Ovary (tissue), 9 donors: ENCODE data around the gene ZNF367. TPM values are rescaled to one million over a fixed set of nuclear protein-coding genes. Genes with fewer than 3 reads are reported as not detected.
A peak's percentile ranks its signal among the peaks of the same experiment; 100 is the strongest.

Experiments
- DNase-seq, 5 donors: peaks; one replicate each; pipeline ENCODE4 v3.0.0-alpha.2; 2019 to 2020
- H3K27ac ChIP-seq, 2 donors: fragments of 200-600 bp; one replicate each; pipeline versions ENCODE4 v1.5.1 to v1.8.0; 2019 to 2022
- H3K27me3 ChIP-seq: fragments of 200-600 bp; one replicate; pipeline ENCODE4 v1.8.0; 2022
- H3K36me3 ChIP-seq: fragments of 200-600 bp; sonication (generic); one replicate; pipeline ENCODE4 v1.5.1; 2019
- H3K4me1 ChIP-seq: one replicate; pipeline ENCODE4 v1.8.1; 2013; ENCODE audit warnings: mild to moderate bottlenecking, moderate library complexity; ENCODE audit not compliant: insufficient read depth
- H3K4me3 ChIP-seq: fragments of 200-600 bp; sonication (generic); one replicate; pipeline ENCODE4 v1.5.1; 2017
- H3K9me3 ChIP-seq, 2 donors: fragments of 200-600 bp in 1 of 2; sonication (generic) in 1 of 2; one replicate each; pipeline versions ENCODE4 v1.5.1 to v1.8.1; 2013 to 2019; ENCODE audit warnings: mild to moderate bottlenecking in 1 of 2, moderate library complexity in 1 of 2
- EP300 ChIP-seq: sonication (generic); formaldehyde crosslinking; IDR thresholded peaks from one replicate; pipeline ENCODE4 v1.6.1; 2017; ENCODE audit warnings: antibody characterized with exemption
- POLR2A ChIP-seq: fragments of 450-650 bp; IDR thresholded peaks from one replicate; pipeline ENCODE4 v1.6.1; 2017; ENCODE audit warnings: antibody characterized with exemption, mild to moderate bottlenecking, moderate library complexity
- WGBS, 3 donors: extraction: QIAGEN DNeasy Blood & Tissue Kit in 1 of 3; methylation state at CpG; one replicate each; pipeline versions ENCODE4 v1.1.5 to v1.1.7; 2013 to 2017; 5-methylcytosine and 5-hydroxymethylcytosine counted together
- intact Hi-C, 4 donors: fragments of 100-400 bp; cut with DNase I; formaldehyde crosslinking; loops; one replicate each; pipeline versions ENCODE4 v1.11.0 to v1.15.1; 2022 to 2023
- polyA plus RNA-seq, 2 donors: library from polyadenylated mRNA; stranded (reverse); fragments of 200-250 nt in 1 of 2; fragments of 350-450 nt in 1 of 2; fragmentation: Illumina TruSeq in 1 of 2; extraction: RNeasy Lipid Tissue Mini Kit (QIAGEN cat#74804) in 1 of 2; gene quantifications; one replicate each; pipeline ENCODE4 v1.2.3, GENCODE V29; 2013 to 2014
- total RNA-seq, 7 donors: library from RNA; depleted of rRNA in 2 of 7; stranded (reverse); fragments of >200 nt in 2 of 7; fragmentation: NEBNext Ultra II Directional in 3 of 7; extraction: Animal tissue kit (Norgen Biotek cat#: 25700) in 3 of 7; gene quantifications; one replicate each; pipeline versions ENCODE4 v1.1.0 to v1.2.4, GENCODE V29; 2016 to 2023
- TF ChIP-seq, protein P1 (sequence below), 3 donors: fragments of 450-650 bp in 2 of 3; fragments of 200-600 bp in 1 of 3; IDR thresholded peaks; one replicate each; pipeline versions ENCODE4 v1.5.1 to v1.8.0; 2016 to 2022; ENCODE audit warnings: antibody characterized with exemption in 3 of 3, mild to moderate bottlenecking in 1 of 3
- donor health status: DM: no; HTN: no; CAD: no; lungs with moderate emphysema.
- donor health status: DM: no; HTN: no; CAD: no.
- donor health status: Bipolar disorder and iron deficiency.
- donor health status: DM: yes; HTN: yes; CAD: no.
- donor health status: DM: no; HTN: no; CAD: no.
- donor health status: DM: yes; HTN: yes; CAD: no.

Gene ZNF367
- total and polyA plus RNA-seq, 9 donors: 1.1 to 2.4 (median 1.6) TPM

DNA sequence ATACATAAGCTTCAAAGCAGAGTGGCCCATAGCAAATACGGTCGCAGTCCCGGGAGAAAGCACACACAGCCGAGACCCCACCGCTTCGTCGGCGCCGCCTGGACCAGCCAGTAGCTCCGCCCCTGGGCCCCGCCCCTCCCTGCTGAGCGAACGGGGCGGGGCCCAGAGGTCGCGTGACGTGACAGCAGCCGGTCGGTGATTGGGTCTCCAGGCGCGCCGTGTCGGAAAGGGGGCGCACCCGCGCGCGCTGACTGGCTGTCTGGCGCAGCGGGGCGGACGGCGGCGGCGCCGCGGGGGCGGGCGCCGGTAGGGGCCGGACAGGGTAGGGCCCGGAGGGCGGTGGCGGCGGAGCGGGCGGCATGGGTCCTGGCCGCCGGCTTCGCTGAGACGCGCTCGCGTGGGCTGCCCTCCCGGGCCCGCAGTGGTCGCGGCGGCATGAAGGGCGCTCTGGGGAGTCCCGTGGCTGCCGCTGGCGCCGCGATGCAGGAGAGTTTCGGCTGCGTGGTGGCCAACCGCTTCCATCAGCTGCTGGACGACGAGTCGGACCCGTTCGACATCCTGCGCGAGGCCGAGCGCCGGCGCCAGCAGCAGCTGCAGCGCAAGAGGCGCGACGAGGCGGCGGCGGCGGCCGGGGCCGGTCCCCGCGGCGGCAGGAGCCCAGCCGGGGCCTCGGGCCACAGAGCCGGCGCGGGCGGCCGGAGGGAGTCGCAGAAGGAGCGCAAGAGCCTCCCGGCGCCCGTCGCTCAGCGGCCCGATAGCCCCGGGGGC lies 31.9 kb upstream of the ZNF367 start, which contains the start of gene HABP4:
HABP4 (plus strand) TSS at position 325 of the 768 bp plus-strand sequence; CDS start at position 436, 111 bp downstream.
- H3K4me3 ChIP-seq: peak within 1 kb of the TSS; percentile 65
- H3K27me3 ChIP-seq: no peaks in the 10 kb centered on the region
- DNase-seq: peak; percentile 96 to 99 (median 97)
- H3K9me3 ChIP-seq: no peaks in the 10 kb centered on the region
- TF ChIP-seq POLR2A: peak; percentile 86
- TF ChIP-seq, protein P1, sequence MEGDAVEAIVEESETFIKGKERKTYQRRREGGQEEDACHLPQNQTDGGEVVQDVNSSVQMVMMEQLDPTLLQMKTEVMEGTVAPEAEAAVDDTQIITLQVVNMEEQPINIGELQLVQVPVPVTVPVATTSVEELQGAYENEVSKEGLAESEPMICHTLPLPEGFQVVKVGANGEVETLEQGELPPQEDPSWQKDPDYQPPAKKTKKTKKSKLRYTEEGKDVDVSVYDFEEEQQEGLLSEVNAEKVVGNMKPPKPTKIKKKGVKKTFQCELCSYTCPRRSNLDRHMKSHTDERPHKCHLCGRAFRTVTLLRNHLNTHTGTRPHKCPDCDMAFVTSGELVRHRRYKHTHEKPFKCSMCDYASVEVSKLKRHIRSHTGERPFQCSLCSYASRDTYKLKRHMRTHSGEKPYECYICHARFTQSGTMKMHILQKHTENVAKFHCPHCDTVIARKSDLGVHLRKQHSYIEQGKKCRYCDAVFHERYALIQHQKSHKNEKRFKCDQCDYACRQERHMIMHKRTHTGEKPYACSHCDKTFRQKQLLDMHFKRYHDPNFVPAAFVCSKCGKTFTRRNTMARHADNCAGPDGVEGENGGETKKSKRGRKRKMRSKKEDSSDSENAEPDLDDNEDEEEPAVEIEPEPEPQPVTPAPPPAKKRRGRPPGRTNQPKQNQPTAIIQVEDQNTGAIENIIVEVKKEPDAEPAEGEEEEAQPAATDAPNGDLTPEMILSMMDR (IDR thresholded peaks at IDR 0.05): peak in 1 of 3 donors; percentile 33
- TF ChIP-seq EP300: no peak
- 0 to 1% (median 0%) methylated on average over 56 to 108 of the region's 108 CpGs for WGBS, 3 donors
- peak within 1 kb of the TSS; percentile 13 to 82 for H3K27ac ChIP-seq
- H3K36me3 ChIP-seq: no peaks in the 10 kb centered on the region
- no peaks in the 10 kb centered on the region for H3K4me1 ChIP-seq
- intact Hi-C loops: loop anchor here in 1 of 4 donors (2.0 to 10.0 kb wide), 2 partner anchors 65 to 117 kb away; no protein-coding TSS in a partner anchor

DNA sequence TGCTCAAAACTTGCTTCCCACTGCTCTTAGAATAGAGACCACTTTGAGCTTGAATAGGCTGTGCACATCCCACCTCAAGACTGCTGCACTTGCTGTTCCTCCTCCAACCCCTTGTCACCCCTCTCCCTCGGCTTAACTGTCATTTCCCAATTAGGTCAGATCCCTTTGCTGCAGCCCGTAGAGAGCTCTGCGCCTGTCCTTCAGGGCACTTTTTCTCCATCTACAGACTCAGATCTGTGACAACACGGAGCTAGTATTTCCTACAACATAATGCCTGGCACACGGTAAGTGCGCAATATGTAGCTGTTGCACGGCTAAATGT lies 31.3 kb upstream of the ZNF367 start:
- DNase-seq: no peak
- no peaks in the 10 kb centered on the region for H3K4me1 ChIP-seq
- intact Hi-C loops: no loop called here
- no peaks in the 10 kb centered on the region for H3K9me3 ChIP-seq
- no peaks in the 10 kb centered on the region for H3K36me3 ChIP-seq
- peak overlapping the region in 1 of 2 donors; percentile 55 for H3K27ac ChIP-seq
- H3K4me3 ChIP-seq: peak overlapping the region; percentile 65
- TF ChIP-seq POLR2A: no peak
- TF ChIP-seq EP300: no peak
- TF ChIP-seq, protein P1 (IDR thresholded peaks at IDR 0.05): no peak
- WGBS, 3 donors: 1 to 2% (median 2%) methylated on average over 7 of the region's 7 CpGs
- H3K27me3 ChIP-seq: no peaks in the 10 kb centered on the region

DNA sequence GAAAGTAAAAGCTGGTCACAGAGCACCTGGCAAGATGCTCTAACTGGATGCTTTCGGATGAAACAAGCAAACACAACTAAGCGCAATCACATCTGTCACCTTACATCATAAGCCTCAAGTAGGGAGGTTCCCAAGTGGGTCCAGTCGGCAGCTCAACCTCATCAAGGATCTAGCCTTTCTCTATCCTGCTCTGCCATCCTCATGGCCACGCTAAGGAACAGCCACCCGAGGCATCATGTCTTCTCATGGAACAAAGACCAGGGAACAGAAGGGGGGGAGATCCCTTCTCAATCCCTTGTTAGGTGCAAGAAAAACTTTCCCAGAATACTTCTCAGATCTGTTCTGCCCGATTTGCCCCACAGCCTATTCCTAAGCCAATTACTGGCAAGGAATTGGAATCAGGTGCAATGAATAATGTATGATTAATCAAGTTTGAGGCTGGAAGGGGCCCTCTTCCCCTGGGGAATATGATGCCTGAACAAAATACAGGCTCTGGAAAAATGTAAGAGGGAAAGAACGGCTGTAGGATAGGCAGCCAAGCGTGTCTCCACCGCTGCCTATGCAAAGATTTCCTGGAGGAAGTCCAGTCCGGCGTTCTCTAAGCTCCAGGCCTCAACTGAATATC lies 30.5 kb upstream of the ZNF367 start:
- intact Hi-C loops: no loop called here
- H3K9me3 ChIP-seq: no peaks in the 10 kb centered on the region
- 84 to 90% (median 87%) methylated on average over 11 of the region's 11 CpGs for WGBS, 3 donors
- no peak overlapping the region for H3K27ac ChIP-seq
- no peak for DNase-seq
- TF ChIP-seq, protein P1 (IDR thresholded peaks at IDR 0.05): no peak
- TF ChIP-seq EP300 (no peak), POLR2A (no peak)
- no peak overlapping the region for H3K4me3 ChIP-seq
- no peaks in the 10 kb centered on the region for H3K36me3 ChIP-seq
- H3K4me1 ChIP-seq: no peaks in the 10 kb centered on the region
- H3K27me3 ChIP-seq: no peaks in the 10 kb centered on the region

DNA sequence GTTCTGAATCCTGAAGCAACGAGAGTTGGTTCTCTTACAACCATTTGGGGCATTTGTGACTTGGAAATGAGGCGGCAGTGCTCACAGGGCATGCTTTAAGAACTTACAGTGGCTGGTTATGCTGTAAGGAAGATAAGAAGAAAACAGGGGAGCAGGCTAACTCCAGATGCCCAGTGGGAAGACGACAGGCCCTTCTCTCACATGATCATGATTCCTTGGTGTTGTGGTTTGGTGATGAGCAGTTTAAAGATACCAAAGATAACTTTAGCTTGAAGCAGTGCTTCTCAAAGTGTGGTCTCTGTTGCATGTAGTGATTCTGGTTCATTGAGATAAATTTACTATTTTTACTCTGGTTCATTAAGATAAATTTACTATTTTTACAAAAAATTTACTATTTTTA lies 29.2 kb upstream of the ZNF367 start:
- H3K4me3 ChIP-seq: no peak overlapping the region
- 70 to 76% (median 74%) methylated on average over 3 of the region's 3 CpGs for WGBS, 3 donors
- no peaks in the 10 kb centered on the region for H3K36me3 ChIP-seq
- H3K27me3 ChIP-seq: no peaks in the 10 kb centered on the region
- intact Hi-C loops: no loop called here
- no peaks in the 10 kb centered on the region for H3K9me3 ChIP-seq
- TF ChIP-seq POLR2A (no peak), EP300 (no peak)
- TF ChIP-seq, protein P1 (IDR thresholded peaks at IDR 0.05): no peak
- no peak overlapping the region for H3K27ac ChIP-seq
- no peak for DNase-seq
- no peaks in the 10 kb centered on the region for H3K4me1 ChIP-seq
